ENCODE results near the gene TBC1D10A. TPM values are rescaled to one million over a fixed set of nuclear protein-coding genes. Genes with fewer than 3 reads are reported as not detected.
"Not testable (repeated sequence)": the region's sequence is repeated elsewhere in the genome, so short reads cannot be mapped to it uniquely, and the experiment has no call there.

The TBC1D10A gene
- total RNA-seq, 4 donors from 2014 or later, result 27.9 to 72.2 (median 45.7) TPM

- no peaks in the 10 kb centered on the region for H3K27me3 ChIP-seq
- H3K4me3 ChIP-seq, result no peak overlapping the region
- peaks cover 0 to 10% (median 2%) of the 10 kb centered on the region in 4 donors for H3K4me1 ChIP-seq
- no peaks in the 10 kb centered on the region for H3K9me3 ChIP-seq
- H3K27ac ChIP-seq, result no peak overlapping the region
- no peak for DNase-seq
- 64 to 79% methylated on average over 3 to 5 of the region's 5 CpGs for WGBS, 2 donors (ENCODE audit: low coverage in 1 of 2)
- no peak for TF ChIP-seq POLR2A (IDR thresholded peaks at IDR 0.05)
- TF ChIP-seq CTCF (IDR thresholded peaks at IDR 0.05), result no peak
- no peak for TF ChIP-seq POLR2AphosphoS5 (IDR thresholded peaks at IDR 0.05)
- TF ChIP-seq EP300 (IDR thresholded peaks at IDR 0.05; ENCODE audit: low read depth), result no peak
- in situ Hi-C loops (cut with MboI; ENCODE audit: low pct_ligation_motif_present in 1 of 4, low pct_unique_long_range_greater_than_20kb in 1 of 4, low sequenced_read_pairs in 3 of 4) (no loop called here), intact Hi-C loops (cut with DNase I; ENCODE audit: low total_unique reads) (no loop called here)
- peaks cover 0 to 75% (median 39%) of the 10 kb centered on the region in 4 donors for H3K36me3 ChIP-seq
Observed at GRCh38 chr22:30347255-30347892, 20.6 kb upstream of the TBC1D10A start.

DNA sequence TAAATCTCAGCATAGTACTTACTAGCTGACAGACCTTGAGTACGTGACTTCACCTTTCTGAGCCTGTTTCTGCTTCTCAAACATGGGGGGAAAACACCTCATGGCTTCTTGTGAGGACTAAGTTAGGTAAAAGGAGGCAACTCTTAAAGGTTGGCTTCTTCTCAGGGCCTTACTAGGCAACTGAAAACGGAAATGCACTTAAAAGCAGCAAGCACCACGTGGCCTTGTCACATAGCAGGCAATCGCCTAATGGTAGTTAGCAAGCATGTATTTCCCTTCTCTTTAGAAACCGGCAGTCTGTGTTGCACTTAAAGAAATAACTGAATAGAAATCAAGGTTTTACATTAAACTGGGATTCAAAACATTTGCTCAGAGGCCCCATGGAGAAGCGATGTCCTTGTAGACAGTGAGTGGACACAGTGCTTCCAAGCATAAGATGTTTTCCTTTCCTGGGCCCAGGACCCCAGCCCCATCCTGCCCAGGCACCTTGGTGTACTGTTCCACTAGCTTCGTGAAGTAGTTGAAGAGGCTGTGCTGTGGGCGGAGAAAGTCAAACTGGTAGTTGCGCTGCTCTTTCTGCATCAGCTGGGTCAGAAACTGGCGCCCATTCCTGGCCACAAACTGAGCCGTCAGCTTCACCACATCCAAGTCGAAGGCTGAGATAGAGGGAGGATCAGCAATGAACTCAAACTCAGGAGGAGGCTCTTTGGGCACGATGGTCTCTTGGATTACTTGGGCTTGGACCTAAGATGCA, 17.9 kb upstream of the TBC1D10A start:
- Histone ChIP-seq H3K27me3 (no peaks in the 10 kb centered on the region), H3K27ac (no peak overlapping the region), H3K4me1 (peaks cover 0 to 7% (median 2%) of the 10 kb centered on the region in 4 donors), H3K36me3 (peaks cover 0 to 85% (median 37%) of the 10 kb centered on the region in 4 donors), H3K9me3 (no peaks in the 10 kb centered on the region), H3K4me3 (no peak overlapping the region)
- TF ChIP-seq EP300 (IDR thresholded peaks at IDR 0.05; ENCODE audit: low read depth) (no peak), POLR2A (IDR thresholded peaks at IDR 0.05) (no peak), POLR2AphosphoS5 (IDR thresholded peaks at IDR 0.05) (no peak), CTCF (IDR thresholded peaks at IDR 0.05) (no peak)
- WGBS, 2 donors (ENCODE audit: low coverage in 1 of 2), result 92 to 93% methylated on average over 6 to 13 of the region's 13 CpGs
- DNase-seq, result no peak
- in situ Hi-C loops (cut with MboI; ENCODE audit: low pct_ligation_motif_present in 1 of 4, low pct_unique_long_range_greater_than_20kb in 1 of 4, low sequenced_read_pairs in 3 of 4) (no loop called here), intact Hi-C loops (cut with DNase I; ENCODE audit: low total_unique reads) (no loop called here)

DNA sequence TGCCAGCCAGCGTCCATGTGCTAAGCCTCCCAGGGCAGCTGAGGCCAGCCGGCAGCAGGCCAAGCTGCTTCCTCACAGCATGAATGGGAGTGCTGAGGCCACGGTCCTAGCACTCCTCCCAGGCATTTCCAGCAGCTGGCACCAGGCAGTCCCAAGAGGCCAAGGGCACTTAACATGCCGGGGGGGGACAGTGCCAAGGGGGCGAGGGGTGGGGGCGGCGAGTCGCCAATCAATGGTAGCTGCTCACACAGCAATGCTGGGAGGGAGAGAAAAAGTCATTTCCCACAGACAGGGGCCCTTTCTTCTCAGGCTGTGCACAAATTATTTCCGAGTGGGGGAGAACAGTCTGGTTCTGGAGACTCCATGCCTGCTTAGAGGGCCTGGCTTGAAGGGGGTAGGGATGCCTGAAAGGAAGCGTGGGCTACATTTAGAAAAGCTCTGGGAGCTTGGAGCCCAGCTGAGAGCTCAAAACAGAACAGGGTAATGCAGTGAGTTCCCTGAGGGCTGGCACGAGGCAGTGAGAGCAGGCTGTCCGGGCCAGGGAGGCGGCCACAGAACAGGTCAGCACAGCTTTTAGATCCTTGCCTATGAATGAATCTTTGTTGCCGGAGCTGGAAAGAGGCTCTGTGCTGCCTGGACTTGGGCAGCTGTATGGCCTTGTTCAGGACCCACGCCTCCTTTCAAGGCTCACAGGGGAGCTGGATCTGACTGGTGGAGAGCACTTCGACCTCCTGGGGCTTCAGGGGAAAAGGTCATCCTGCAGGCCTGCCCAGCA, 14.4 kb upstream of the TBC1D10A start:
- no peak for TF ChIP-seq POLR2A (IDR thresholded peaks at IDR 0.05)
- no peak for TF ChIP-seq CTCF (IDR thresholded peaks at IDR 0.05)
- no peak for TF ChIP-seq POLR2AphosphoS5 (IDR thresholded peaks at IDR 0.05)
- no peak for TF ChIP-seq EP300 (IDR thresholded peaks at IDR 0.05; ENCODE audit: low read depth)
- 46 to 88% methylated on average over 6 to 15 of the region's 16 CpGs for WGBS, 2 donors (ENCODE audit: low coverage in 1 of 2)
- intact Hi-C loops (cut with DNase I; ENCODE audit: low total_unique reads), result no loop called here

DNA sequence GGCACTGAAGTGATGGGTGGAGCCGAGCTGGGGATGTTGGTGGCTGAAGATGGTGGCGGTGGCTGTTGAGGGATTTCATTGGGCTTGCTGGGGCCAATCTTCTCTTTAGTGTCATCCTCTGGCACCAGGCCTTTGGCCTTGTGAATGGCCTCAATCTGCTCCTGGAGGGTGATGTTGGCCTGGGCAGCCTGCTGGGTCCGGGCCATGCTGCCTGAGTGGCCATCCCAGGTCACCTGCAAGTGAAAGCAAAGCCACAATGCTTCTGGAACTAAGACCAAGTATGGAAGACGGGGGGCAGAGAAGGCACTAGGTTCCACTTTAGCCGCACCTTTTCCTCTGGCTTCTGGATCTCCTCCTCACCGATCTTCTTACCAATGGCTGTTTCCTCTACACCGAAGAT, 12.1 kb upstream of the TBC1D10A start:
- Histone ChIP-seq H3K9me3 (no peaks in the 10 kb centered on the region), H3K4me1 (peaks cover under 1 to 6% (median 1%) of the 10 kb centered on the region in 4 donors), H3K27me3 (no peaks in the 10 kb centered on the region), H3K36me3 (peaks cover 0 to 98% (median 48%) of the 10 kb centered on the region in 4 donors), H3K27ac (no peak overlapping the region), H3K4me3 (no peak overlapping the region)
- TF ChIP-seq POLR2A (IDR thresholded peaks at IDR 0.05) (no peak), POLR2AphosphoS5 (IDR thresholded peaks at IDR 0.05) (no peak), CTCF (IDR thresholded peaks at IDR 0.05) (no peak), EP300 (IDR thresholded peaks at IDR 0.05; ENCODE audit: low read depth) (no peak)
- 94 to 100% methylated on average over 3 to 7 of the region's 7 CpGs for WGBS, 2 donors (ENCODE audit: low coverage in 1 of 2)
- intact Hi-C loops (cut with DNase I; ENCODE audit: low total_unique reads) (no loop called here), in situ Hi-C loops (cut with MboI; ENCODE audit: low pct_ligation_motif_present in 1 of 4, low pct_unique_long_range_greater_than_20kb in 1 of 4, low sequenced_read_pairs in 3 of 4) (no loop called here)
- no peak for DNase-seq

More for the DNA sequence above, 14.4 kb upstream of the TBC1D10A start:
- DNase-seq, result no peak
- Histone ChIP-seq H3K4me3 (no peak overlapping the region), H3K4me1 (no peaks in the 10 kb centered on the region), H3K27ac (peak overlapping the region in 2 of 4 donors; percentile 2 to 50), H3K9me3 (no peaks in the 10 kb centered on the region), H3K36me3 (peaks cover 0 to 100% (median 49%) of the 10 kb centered on the region in 4 donors), H3K27me3 (no peaks in the 10 kb centered on the region)
- in situ Hi-C loops (cut with MboI; ENCODE audit: low pct_ligation_motif_present in 1 of 4, low pct_unique_long_range_greater_than_20kb in 1 of 4, low sequenced_read_pairs in 3 of 4), result no loop called here

DNA sequence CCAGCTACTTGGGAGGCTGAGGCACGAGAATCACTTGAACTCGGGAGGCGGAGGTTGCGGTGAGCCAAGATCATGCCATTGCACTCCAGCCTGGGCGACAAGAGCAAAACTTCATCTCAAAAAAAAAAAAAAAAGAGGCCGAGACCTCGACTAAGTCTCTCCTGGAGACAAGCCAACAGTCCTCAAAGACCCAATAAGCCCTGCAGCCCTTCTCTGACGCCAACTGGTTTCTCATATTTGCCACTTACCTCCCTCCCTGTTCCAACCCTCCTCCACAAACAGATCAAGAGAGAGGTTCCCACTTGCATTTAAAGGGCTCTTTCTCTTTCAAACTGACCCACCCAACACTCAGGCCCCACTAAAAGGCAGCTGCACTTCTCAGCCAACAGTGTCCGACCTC, 11.6 kb upstream of the TBC1D10A start:
- H3K9me3 ChIP-seq; H3K4me3 ChIP-seq; in situ Hi-C loops (cut with MboI; ENCODE audit: low pct_ligation_motif_present in 1 of 4, low pct_unique_long_range_greater_than_20kb in 1 of 4, low sequenced_read_pairs in 3 of 4); DNase-seq; H3K27me3 ChIP-seq; H3K27ac ChIP-seq; intact Hi-C loops (cut with DNase I; ENCODE audit: low total_unique reads): not testable (repeated sequence)
- WGBS, 2 donors (ENCODE audit: low coverage in 1 of 2), result 69 to 87% methylated on average over 3 to 9 of the region's 9 CpGs
- H3K36me3 ChIP-seq, result peaks cover 0 to 94% (median 47%) of the 10 kb centered on the region in 4 donors
- H3K4me1 ChIP-seq, result peaks cover 4 to 10% (median 6%) of the 10 kb centered on the region in 4 donors
